C4-2B (cell line): Measurements from ENCODE around the gene LRRC27.

Experiments used
- H3K27ac ChIP-seq: fragments of 450-650 bp; 2 replicates; pipeline ENCODE4 v1.5.1; 2017
- ZFX ChIP-seq: fragments of 450-650 bp; IDR thresholded peaks from 2 replicates; pipeline ENCODE4 v1.6.1; 2017
- TF ChIP-seq, protein P1 (sequence below): fragments of 450-650 bp; conservative IDR thresholded peaks from 2 replicates; pipeline ENCODE4 v1.5.1; 2017; ENCODE audit warnings: mild to moderate bottlenecking

LRRC27 gene

DNA sequence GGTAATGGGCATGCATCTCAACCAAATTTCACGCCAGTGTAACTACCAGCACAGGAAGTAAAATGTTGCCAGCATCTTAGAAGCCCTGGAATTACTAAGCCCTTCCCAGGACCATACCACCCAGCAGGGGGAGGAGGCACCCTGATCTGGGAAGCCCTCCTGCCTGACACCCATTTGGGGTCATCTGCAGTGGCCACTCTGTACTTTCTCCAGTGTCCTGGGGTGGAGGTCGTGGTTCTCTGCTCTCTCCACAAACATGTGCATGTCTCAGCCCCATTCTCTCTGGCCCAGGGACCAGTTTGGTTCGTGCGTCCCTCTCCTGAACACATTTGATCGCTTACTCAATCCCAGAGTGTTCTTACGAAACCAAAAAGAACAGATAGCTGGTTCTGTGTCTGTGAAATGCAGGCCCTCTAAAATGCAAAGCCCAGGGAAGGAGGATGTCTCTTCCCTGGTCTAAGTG lies 9.4 kb upstream of the LRRC27 start:
- H3K27ac ChIP-seq, result no peak overlapping the region
- TF ChIP-seq ZFX, result no peak
- TF ChIP-seq, protein P1, sequence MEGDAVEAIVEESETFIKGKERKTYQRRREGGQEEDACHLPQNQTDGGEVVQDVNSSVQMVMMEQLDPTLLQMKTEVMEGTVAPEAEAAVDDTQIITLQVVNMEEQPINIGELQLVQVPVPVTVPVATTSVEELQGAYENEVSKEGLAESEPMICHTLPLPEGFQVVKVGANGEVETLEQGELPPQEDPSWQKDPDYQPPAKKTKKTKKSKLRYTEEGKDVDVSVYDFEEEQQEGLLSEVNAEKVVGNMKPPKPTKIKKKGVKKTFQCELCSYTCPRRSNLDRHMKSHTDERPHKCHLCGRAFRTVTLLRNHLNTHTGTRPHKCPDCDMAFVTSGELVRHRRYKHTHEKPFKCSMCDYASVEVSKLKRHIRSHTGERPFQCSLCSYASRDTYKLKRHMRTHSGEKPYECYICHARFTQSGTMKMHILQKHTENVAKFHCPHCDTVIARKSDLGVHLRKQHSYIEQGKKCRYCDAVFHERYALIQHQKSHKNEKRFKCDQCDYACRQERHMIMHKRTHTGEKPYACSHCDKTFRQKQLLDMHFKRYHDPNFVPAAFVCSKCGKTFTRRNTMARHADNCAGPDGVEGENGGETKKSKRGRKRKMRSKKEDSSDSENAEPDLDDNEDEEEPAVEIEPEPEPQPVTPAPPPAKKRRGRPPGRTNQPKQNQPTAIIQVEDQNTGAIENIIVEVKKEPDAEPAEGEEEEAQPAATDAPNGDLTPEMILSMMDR, result no peak

- TF ChIP-seq ZFX, result no peak
- TF ChIP-seq, protein P1, result no peak
- no peak overlapping the region for H3K27ac ChIP-seq
Observed at GRCh38 chr10:132324186-132324585, 7.8 kb upstream of the LRRC27 start.

GRCh38 chr10:132326344-132326889 lies 5.6 kb upstream of the LRRC27 start:
- H3K27ac ChIP-seq, result no peak overlapping the region
- TF ChIP-seq, protein P1, result no peak
- no peak for TF ChIP-seq ZFX

DNA sequence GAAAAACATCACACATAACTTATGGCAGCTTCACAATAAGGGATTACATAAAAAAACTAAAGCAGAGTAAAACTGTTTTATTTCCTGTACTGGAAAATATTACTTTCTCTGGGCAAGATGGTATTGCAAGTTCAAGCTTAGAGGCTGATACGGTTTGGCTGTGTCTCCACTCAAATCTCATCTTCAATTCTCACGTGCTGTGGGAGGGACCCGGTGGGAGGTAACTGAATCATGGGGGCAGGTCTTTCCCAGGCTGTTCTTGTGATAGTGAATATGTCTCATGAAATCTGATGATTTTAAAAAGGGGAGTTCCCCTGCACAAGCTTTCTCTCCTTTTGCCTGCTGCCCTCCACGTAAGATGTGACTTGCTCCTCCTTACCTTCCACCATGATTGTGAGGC lies 5.1 kb upstream of the LRRC27 start:
- no peak overlapping the region for H3K27ac ChIP-seq
- no peak for TF ChIP-seq ZFX
- TF ChIP-seq, protein P1, result no peak

DNA sequence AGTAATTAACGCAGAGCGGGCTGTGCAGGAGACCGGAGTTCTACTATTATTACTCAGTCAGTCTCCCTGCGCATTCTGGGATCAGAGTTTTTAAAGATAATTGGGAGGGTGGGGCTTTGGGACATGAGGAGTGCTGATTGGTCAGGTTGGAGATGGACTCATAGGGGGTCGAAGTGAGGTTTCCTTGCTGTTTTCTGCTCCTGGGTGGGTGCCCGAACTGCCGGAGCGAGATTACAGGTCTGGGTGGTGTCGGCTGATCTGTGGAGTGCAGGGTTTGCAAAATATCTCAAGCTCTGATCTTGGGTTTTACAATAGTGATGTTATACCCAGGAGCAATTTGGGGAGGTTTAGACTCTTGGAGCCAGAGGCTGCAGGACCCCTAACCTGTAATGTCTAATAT lies 3.9 kb upstream of the LRRC27 start:
- H3K27ac ChIP-seq, result no peak overlapping the region
- TF ChIP-seq, protein P1, result no peak
- no peak for TF ChIP-seq ZFX

GRCh38 chr10:132328738-132329137 lies 3.3 kb upstream of the LRRC27 start:
- H3K27ac ChIP-seq, result no peak overlapping the region
- TF ChIP-seq ZFX, result no peak
- TF ChIP-seq, protein P1, result no peak

- H3K27ac ChIP-seq, result peak overlapping the region; percentile 91; the same call in 1 of the 2 replicates
- no peak for TF ChIP-seq ZFX
- TF ChIP-seq, protein P1, result no peak
Observed at GRCh38 chr10:132329565-132330485, 2.2 kb upstream of the LRRC27 start.
